ENCODE data around the gene ITGAD.

GRCh38 chr16:31411024-31411844 lies 18.1 kb downstream of the ITGAD start:
- TF ChIP-seq CTCF (IDR thresholded peaks at IDR 0.05; ENCODE audit: borderline replicate concordance, extremely low read depth, low read length, poor library complexity, severe bottlenecking) (no peak), EZH2 (IDR thresholded peaks at IDR 0.05; ENCODE audit: borderline replicate concordance, low read depth, low read length, severe bottlenecking) (no peak)
